ENCODE results near the gene DNAJC10.

- TF ChIP-seq FOXP1 (CRISPR knock-in tag; IDR thresholded peaks at IDR 0.05) = no peak
- TF ChIP-seq IFI16 (CRISPR knock-in tag; IDR thresholded peaks at IDR 0.05) = no peak
- TF ChIP-seq SIN3A (IDR thresholded peaks at IDR 0.05; ENCODE audit: borderline replicate concordance in 2 of 2, control insufficient read depth in 1 of 2, low read depth in 2 of 2, low read length in 2 of 2) = no peak
- no peak for TF ChIP-seq NFXL1 (CRISPR knock-in tag; IDR thresholded peaks at IDR 0.05)
- no peak for TF ChIP-seq GMEB1 (CRISPR knock-in tag; IDR thresholded peaks at IDR 0.05)
- TF ChIP-seq NONO (IDR thresholded peaks at IDR 0.05; ENCODE audit: low read depth in 2 of 2, low read length in 1 of 2) = no peak
- TF ChIP-seq HNRNPLL (IDR thresholded peaks at IDR 0.05; ENCODE audit: low read depth, low read length, poor library complexity, severe bottlenecking) = no peak
Observed at GRCh38 chr2:182831921-182832320, 115.9 kb downstream of the DNAJC10 start.
